Effector CD8-positive, alpha-beta T cell (primary cell): ENCODE results near the gene FGFR3.
"Not testable (repeated sequence)": the region's sequence is repeated elsewhere in the genome, so short reads cannot be mapped to it uniquely, and the experiment has no call there.

Source experiments
- DNase-seq: peaks from one replicate; lab custom pipeline; 2025; lab: John Stamatoyannopoulos, UW

The FGFR3 gene

DNA sequence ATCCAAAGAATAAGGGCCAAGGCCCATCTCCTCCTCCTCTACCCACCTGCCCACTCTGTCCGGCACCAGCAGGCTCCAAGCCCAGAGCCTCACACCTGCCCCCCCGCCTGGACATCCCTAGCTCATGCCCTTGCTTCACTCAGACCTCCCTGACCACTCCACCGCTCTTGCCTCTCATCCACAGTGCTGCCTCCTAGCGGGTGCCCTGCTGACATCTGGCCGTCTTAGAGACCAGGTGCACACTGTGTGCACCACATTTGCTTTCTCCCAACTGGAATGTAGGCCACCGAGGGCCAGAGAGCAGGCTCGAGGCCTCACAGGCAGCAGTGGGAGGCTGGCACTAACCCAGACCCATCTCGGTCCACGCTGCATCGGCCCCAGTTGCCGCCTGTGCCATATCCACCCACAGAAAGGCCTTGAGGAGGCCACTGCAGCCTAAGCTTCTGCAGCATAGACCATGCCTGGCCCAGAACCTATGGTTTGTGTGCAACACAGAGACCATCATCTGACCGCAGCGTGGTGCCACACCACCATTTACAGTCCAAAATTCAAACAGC, 49.3 kb downstream of the FGFR3 start:
- no peak for DNase-seq

DNA sequence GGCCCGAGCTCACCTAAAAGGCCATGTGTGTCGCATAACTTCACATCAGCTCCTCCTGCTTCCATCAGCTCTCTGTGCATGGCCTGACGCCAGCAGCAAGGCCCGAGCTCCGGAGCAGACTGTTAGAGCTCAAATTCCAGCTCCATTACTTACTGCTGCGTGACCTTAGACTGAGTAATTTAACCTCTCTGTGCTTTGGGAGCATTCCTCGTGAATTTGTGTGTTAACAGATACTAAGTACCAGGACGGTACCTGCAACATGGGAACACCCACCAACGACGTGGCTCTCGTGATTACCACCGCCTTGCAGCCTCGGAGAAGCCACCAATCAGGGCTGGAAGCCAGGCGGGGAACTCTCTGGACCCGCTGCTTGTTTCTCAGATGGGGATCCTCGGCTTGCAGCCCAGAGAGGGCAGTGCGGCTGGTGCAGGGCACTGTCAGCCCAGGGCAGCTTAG, 49.9 kb downstream of the FGFR3 start:
- no peak for DNase-seq

DNA sequence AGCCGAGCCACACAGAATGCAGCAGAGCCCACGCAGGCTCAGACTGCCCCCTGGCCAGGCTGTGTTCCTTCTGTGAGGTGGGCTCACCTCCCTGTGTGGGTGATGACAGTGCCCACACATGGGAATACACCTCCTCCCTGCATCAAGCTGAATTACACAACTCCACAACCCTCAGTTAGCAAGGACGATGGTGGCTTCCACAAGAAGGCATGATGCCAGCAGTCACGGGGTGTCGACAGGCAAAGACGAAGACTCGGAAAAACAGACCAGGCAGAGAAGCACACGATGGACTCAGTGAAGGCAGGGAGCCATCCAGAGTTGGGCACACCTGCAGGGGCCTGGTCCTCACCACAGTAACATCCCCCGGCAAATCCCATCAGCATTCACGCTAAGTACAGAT, 50.8 kb downstream of the FGFR3 start:
- no peak for DNase-seq

DNA sequence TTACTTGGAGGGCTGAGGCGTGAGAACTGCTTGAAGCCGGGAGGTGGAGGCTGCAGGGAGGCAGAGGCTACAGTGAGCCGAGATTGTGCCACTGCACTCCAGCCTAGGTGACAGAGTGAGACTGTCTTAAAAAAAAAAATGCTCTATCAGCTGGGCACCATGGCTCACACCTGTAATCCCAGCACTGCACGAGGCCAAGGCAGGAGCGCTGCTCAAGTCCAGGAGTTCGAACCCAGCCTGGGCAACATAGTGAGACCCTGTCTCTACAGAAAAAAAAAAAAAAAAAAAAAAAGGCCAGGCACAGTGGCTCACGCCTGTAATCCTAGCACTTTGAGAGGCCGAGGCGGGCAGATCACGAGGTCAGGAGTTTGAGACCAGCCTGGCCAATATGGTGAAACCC, 51.5 kb downstream of the FGFR3 start:
- not testable (repeated sequence) for DNase-seq

DNA sequence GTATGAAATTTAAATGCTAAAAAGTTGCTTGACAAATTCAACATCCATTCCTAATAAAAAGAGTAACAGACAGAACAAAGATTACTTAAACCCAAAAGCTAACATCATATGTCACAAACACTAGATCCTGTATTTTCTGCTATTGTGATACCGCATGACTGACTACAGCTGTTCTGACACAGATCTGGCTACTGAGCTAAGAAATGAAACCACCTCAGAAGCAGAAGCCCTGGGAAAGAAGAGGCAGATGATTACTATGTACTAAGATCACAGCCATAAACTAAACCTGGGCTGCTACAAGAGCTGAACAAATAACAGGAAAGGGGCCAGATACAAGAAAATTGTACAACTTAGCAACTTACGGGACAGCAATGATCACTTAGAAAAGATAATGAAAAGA, 53.5 kb downstream of the FGFR3 start:
- DNase-seq: no peak

DNA sequence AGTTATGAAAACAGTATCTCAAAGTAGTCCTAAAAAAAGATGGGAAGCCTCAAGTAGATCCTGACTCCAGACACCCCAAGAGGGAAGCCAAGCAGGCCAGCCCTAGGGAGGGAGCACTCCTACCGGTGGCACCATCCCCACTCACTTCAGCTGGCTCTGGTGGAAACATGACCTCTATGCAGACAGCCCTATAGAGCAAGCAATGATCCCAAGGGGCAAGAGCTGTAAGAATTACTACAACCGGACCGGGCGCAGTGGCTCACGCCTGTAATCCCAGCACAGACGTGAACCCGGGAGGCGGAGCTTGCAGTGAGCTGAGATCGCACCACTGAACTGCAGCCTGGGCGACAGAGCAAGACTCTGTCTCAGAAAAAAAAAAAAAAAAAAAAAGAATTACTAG, 57.2 kb downstream of the FGFR3 start:
- no peak for DNase-seq

DNA sequence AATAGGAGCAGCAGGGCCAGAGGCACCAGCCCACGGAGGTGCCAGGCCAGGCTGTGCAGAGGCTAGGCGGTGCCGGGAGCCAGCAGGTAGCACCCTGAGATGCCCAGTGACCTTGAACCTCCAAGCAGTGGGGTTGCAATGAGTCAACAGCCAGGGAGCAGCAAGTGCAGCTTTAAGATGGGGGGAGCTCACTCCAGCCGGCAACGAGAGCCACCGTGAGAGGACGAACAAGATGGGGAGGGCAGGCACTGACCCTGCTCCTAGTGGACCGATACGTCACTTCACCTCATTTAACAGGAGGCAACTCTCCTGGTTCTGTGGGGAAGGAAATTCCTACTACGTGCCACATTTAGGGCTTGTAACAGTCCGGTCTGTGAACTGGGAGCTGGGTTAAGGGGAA, 58.1 kb downstream of the FGFR3 start:
- no peak for DNase-seq

DNA sequence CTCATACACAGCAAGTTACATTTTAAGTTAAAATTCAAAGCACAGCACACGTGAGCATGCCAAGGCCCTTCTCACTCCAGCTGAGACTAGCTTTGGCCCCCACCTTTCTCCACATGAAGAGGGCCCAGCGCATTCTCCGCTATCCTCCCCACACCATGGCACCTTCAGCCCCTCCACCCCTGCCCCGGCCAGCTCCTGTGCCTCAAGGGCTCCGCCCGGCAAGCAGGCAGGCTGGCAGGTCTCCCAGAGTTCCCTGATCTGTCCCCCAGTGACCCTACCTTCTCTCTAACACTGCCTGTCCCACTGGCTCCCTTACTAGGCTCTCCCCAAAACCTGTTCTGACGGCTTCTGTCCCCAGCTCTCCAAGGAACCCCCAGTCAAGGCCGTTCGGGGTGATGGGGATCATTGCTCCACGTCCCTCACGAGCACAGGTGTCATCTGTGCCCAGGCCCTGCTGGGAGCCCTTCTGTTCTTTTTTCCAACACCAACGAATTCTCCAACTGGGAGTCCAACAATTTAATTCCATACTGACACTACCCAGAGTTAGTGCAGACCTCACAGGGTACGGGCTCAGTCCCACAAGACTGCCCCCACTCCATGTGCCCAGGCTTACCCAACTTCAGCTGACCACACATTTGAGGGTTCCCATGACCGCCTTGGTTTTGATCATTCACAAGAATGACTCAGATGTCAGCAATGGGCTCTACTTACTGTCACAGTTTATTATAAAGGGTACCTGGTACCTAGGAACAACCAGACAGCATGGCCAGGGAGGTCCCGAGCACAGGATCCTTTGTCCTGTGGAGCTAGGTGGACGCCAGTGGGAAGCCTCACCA, 58.7 kb downstream of the FGFR3 start:
- DNase-seq: no peak

DNA sequence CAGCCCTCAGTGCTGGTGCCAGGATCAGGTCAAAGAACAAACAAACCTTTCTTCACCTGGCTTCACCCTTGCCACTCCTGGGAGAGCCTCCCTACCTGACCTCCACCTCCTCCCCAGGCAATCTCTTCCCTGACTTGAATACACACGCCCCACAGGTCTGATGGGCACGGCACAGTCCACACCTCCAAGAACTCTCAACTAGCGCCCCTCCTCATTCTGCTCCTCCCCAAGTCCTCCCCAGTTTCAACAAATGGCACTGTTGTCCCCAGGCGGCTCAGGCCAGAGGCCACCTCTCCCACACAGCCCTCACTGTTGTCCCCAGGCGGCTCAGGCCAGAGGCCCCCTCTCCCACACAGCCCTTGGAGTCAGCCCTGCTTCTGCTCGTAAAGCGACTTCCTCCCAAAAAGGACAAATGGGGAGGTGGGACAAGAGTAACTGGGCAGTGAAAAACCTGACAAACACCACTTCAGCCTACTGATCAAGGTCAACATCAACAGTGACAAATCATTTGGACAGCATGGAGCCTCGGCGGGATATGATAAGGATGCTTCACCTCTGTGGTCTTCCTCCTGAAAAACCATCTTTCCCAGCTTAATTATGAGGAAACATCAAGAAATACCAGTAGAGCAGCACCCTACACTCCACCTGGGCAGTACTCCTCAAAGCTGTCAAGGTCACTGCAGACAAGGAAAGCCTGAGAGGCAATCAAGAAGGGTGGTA, 60.0 kb downstream of the FGFR3 start:
- DNase-seq: no peak

DNA sequence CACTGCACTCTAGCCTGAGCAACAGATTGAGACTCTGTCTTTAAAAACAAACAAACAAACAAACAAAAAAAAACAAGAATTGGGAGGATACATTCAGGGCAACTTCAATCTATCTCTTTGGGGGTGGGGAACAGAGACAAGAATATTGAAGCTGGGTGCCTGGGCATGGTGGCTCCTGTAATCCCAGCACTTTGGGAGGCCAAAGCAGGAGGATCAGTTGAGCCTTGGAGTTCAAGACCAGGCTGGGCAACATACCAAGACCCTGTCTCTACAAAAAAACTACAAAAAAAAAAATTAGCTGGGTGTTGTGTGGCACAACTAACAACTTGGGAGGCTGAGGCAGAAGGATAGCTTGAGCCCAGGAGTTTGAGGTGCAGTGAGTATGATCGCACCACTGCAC, 61.7 kb downstream of the FGFR3 start:
- no peak for DNase-seq

DNA sequence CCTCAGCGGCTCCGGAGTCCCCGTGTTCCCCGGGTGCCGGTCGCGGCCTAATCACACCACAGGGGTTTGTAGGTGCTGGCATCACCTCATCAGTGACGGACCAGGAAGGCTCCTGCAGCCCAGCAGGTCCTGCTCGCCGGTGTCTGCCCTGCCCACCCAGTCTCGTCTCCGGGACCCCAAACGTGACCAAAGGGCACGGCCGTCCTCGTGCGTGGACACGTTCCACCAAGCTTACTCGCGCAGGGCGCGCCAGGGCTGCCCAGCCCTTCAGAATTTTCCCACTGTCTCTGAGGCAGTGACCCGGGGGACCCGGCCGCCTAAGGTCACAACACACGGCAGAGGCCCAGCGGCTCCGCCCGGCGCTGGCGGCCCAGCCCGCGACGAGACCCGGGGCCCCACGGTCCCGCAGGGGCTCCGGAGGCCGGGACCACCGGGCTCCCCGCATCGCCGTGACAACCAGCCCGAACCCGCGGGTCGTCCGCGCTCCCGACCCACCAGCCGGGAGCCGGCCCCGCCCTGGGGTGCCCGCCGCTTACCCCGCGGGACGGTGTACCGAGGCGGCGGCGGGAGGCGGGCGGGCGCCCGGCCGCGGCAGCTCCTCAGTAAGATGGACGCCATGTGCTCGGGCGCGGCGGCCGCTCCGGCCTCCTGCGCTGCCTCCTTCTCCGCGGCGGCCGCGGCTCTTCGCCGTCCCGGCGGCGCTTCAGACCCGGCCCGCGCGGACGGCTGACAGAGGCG, 62.4 kb downstream of the FGFR3 start:
- no peak for DNase-seq

DNA sequence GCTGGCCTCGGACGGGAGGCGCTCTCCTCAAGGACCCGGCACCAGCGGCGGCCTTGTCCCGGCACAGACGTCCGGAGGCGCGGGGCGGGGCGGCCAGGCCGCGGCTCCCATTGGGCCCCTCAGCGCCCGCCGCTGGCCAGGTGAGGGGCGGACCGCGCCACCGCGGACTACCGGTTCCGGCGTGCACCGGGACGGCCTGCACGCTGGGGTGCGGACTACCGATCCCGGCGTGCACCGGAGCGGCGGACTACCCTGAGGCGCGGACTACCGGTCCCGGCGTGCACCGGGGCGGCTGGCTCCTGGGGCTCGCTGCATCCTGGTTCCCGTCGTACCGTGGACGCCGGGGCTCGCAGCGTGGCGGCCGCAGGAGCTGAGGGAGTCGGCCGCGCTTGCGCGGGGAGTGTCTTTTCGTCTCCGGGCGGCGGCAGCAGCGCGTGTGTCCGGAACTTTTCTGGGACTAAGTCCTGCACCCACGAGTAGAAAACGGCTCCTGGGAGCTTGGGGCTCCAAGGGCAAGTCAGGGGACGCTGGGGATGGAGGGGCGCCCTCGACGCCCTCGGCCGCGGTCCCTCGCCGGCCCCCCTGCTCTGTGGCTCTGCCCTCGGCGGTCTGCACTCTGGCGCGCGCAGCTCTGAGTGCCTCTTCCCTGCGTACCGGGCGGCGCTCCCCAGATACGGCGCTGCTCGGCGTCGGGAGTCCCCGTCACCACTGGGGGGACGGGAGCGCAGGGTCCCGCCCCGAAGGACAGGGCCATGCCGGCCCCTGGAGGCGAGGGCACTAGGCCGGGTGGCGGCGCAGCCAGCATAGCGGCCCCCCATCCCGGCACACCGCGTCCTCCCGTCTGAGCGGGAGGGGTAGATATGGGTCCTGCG, 63.2 kb downstream of the FGFR3 start, which contains the start of gene LETM1:
LETM1 (minus strand) TSS at position 86 of the 872 bp plus-strand sequence. CDS start 206 bp downstream, outside the sequence.
- peak; percentile 75 for DNase-seq

DNA sequence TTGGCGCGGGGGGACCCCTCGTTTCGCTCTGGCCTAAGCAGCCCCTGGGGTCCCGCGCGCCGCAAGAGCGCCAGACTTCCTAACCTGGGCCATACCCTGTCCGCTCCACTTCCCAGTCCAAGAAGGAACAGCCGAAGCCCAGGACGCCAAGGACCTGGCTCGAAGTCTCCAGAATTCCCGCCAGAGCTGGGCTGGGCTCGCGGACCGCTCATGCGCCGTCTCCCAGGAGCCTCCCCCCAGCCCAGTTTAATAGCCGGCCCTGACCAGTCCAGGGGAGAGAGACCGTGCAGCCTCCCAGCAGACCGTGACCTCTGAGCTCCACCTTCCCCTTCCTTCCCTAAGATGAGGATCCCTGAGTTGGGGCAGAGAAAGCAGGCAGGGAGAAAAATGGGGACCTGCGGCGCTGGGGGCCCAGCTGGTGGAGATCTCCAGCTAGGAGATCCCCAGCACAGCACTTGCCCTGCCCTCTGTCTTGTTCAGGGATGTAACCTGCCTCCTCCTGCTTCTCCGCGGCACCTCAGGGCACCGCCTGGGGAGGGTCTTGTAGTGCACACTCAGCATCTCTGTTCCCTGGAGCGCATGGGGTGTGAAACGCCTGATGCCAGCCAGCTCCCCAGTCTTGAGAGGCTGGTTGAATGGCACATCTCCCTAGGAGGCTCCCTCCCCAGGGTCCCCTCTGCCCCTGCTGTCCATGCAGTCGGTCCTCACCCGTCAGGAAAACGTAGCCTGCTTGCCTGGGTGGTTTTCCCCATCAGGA, 64.0 kb downstream of the FGFR3 start:
- DNase-seq: no peak

DNA sequence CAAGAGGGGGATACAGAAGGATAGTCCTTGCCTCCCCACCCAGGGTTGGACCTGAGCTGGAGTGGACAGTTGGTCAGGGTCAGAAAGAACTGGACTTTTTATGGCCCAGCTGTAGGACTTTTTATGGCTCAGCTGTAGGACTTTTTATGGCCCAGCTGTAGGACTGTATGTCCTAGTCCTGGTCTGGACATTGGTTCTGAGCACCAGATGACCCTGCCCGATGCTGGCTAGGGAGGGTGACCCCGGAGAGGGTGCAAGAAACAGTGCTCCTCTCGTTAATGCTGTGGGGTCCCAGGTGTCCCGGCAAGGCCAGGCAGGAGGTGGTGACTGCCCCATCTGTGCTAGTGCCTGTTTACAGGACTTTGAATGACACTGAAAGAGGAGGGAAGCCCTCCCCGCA, 64.8 kb downstream of the FGFR3 start:
- no peak for DNase-seq
